Epithelial cell of esophagus (primary cell): ENCODE measurements around the gene TIMP4.

Source experiments
- DNase-seq: peaks from one replicate; pipeline ENCODE4 v3.0.0; 2010; ENCODE audit warnings: low read depth
- H3K4me3 ChIP-seq: 2 replicates; pipeline ENCODE4 v1.5.1; 2011; ENCODE audit warnings: mild to moderate bottlenecking, low read length, control low read depth
- CTCF ChIP-seq: IDR thresholded peaks from 2 replicates; pipeline ENCODE4 v1.5.1; 2011; ENCODE audit warnings: low read depth, mild to moderate bottlenecking, low read length, control low read depth, inconsistent platforms; ENCODE audit not compliant: insufficient read depth; ENCODE audit errors: missing control alignments

Gene TIMP4

DNA sequence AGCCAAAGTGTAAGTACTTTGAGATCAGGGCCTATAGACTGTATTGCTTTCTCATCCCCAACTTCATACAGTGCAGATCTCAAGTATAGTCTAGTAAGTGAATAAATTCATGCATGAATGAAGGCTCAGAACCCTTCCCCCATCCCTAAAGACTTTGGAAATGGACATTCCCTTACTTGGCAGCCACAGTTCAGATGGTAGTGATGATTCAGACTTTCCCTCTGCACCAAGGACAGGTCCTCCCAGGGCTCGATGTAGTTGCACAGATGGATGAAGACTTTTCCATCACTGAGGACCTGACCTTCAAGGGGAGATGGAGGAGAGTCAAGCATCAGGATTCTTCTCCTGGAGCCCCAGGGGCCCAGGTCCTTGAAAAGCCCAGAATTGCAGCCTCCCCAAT lies 4.6 kb downstream of the TIMP4 start:
- TF ChIP-seq CTCF, result no peak
- no peak overlapping the region for H3K4me3 ChIP-seq
- no peak for DNase-seq

DNA sequence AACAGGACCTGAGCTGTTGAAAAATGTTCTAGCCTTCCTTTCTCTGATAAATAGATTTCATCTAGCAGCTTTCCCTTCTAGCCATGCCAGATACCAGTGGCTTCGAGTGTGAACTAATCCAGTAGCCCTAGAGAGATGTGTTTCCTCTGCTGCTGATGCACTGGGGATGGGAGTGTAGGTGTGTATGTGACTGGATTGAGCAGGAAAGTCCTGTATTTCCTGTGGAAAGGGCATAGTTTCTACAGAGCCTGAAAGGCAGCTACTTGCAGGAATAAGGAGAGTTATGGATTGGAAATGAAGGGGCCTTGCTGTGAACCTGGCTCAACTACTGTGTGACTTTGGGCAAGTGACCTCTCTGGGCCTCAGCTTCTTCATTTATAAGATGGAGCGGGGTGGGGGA lies 8.6 kb downstream of the TIMP4 start:
- DNase-seq, result peak; percentile 53
- no peak for TF ChIP-seq CTCF
- H3K4me3 ChIP-seq, result no peak overlapping the region

- TF ChIP-seq CTCF, result no peak
- H3K4me3 ChIP-seq, result no peak overlapping the region
Measured at GRCh38 chr3:12149029-12149428, 9.7 kb downstream of the TIMP4 start.

GRCh38 chr3:12148183-12148940 lies 10.3 kb downstream of the TIMP4 start:
- no peak overlapping the region for H3K4me3 ChIP-seq
- DNase-seq, result no peak
- no peak for TF ChIP-seq CTCF

More at GRCh38 chr3:12149029-12149428, 9.7 kb downstream of the TIMP4 start:
- DNase-seq, result no peak

GRCh38 chr3:12147049-12147780 lies 11.5 kb downstream of the TIMP4 start:
- no peak overlapping the region for H3K4me3 ChIP-seq
- TF ChIP-seq CTCF, result no peak
- no peak for DNase-seq

GRCh38 chr3:12143949-12144504 lies 14.7 kb downstream of the TIMP4 start:
- peak; percentile 13 for DNase-seq
- no peak for TF ChIP-seq CTCF
- no peak overlapping the region for H3K4me3 ChIP-seq
